ENCODE measurements around the gene PPARD.

The PPARD gene

GRCh38 chr6:35370124-35370741, 27.9 kb downstream of the PPARD start:
- H3K27ac Mint-ChIP-seq, result peak overlapping the region; percentile 83
- H3K27me3 Mint-ChIP-seq, result no peaks in the 10 kb centered on the region
- H3K9me3 Mint-ChIP-seq, result no peaks in the 10 kb centered on the region
- peak overlapping the region; percentile 55 for H3K4me3 Mint-ChIP-seq
- intact Hi-C loops (cut with micrococcal nuclease), result loop anchor here (2.0 kb wide), 1 partner anchor 27 kb away; the partner anchor contains the start of gene PPARD
- peaks cover 50% of the 10 kb centered on the region for H3K36me3 Mint-ChIP-seq (ENCODE audit: low read depth)
- peaks cover 89% of the 10 kb centered on the region for H3K4me1 Mint-ChIP-seq (ENCODE audit: low read depth)

GRCh38 chr6:35370785-35371493, 28.6 kb downstream of the PPARD start:
- no peaks in the 10 kb centered on the region for H3K9me3 Mint-ChIP-seq
- H3K4me1 Mint-ChIP-seq (ENCODE audit: low read depth), result peaks cover 89% of the 10 kb centered on the region
- H3K27me3 Mint-ChIP-seq, result no peaks in the 10 kb centered on the region
- H3K4me3 Mint-ChIP-seq, result peak overlapping the region; percentile 44
- H3K27ac Mint-ChIP-seq, result peak overlapping the region; percentile 83
- intact Hi-C loops (cut with micrococcal nuclease), result loop anchor here (2.0 kb wide), 1 partner anchor 28 kb away; the partner anchor contains the start of gene PPARD
- peaks cover 47% of the 10 kb centered on the region for H3K36me3 Mint-ChIP-seq (ENCODE audit: low read depth)

- Mint-ChIP-seq H3K4me1 (ENCODE audit: low read depth) (peaks cover 89% of the 10 kb centered on the region), H3K9me3 (no peaks in the 10 kb centered on the region), H3K27ac (peak overlapping the region; percentile 83), H3K4me3 (peak overlapping the region; percentile 44), H3K27me3 (no peaks in the 10 kb centered on the region), H3K36me3 (ENCODE audit: low read depth) (peaks cover 41% of the 10 kb centered on the region)
- intact Hi-C loops (cut with micrococcal nuclease), result loop anchor here (2.0 kb wide), 1 partner anchor 29 kb away; the partner anchor contains the start of gene PPARD
Observed at GRCh38 chr6:35371494-35372262, 29.3 kb downstream of the PPARD start.

- H3K4me1 Mint-ChIP-seq (ENCODE audit: low read depth), result peaks cover 89% of the 10 kb centered on the region
- no peak overlapping the region for H3K27ac Mint-ChIP-seq
- H3K27me3 Mint-ChIP-seq, result no peaks in the 10 kb centered on the region
- intact Hi-C loops (cut with micrococcal nuclease), result no loop called here
- no peaks in the 10 kb centered on the region for H3K9me3 Mint-ChIP-seq
- no peak overlapping the region for H3K4me3 Mint-ChIP-seq
- H3K36me3 Mint-ChIP-seq (ENCODE audit: low read depth), result peaks cover 35% of the 10 kb centered on the region
Observed at GRCh38 chr6:35372633-35373032, 30.3 kb downstream of the PPARD start.

GRCh38 chr6:35376281-35376680, 33.9 kb downstream of the PPARD start:
- intact Hi-C loops (cut with micrococcal nuclease), result no loop called here
- H3K27me3 Mint-ChIP-seq, result peaks cover 1% of the 10 kb centered on the region
- H3K9me3 Mint-ChIP-seq, result peaks cover 8% of the 10 kb centered on the region
- peaks cover 61% of the 10 kb centered on the region for H3K36me3 Mint-ChIP-seq (ENCODE audit: low read depth)
- H3K27ac Mint-ChIP-seq, result peak overlapping the region; percentile 69
- H3K4me1 Mint-ChIP-seq (ENCODE audit: low read depth), result peaks cover 83% of the 10 kb centered on the region
- no peak overlapping the region for H3K4me3 Mint-ChIP-seq

- Mint-ChIP-seq H3K9me3 (peaks cover 8% of the 10 kb centered on the region), H3K27me3 (peaks cover 1% of the 10 kb centered on the region), H3K36me3 (ENCODE audit: low read depth) (peaks cover 68% of the 10 kb centered on the region), H3K27ac (no peak overlapping the region), H3K4me3 (no peak overlapping the region), H3K4me1 (ENCODE audit: low read depth) (peaks cover 82% of the 10 kb centered on the region)
- intact Hi-C loops (cut with micrococcal nuclease), result no loop called here
Observed at GRCh38 chr6:35377002-35377401, 34.6 kb downstream of the PPARD start.

- H3K4me3 Mint-ChIP-seq, result no peak overlapping the region
- peaks cover 8% of the 10 kb centered on the region for H3K9me3 Mint-ChIP-seq
- peaks cover 75% of the 10 kb centered on the region for H3K4me1 Mint-ChIP-seq (ENCODE audit: low read depth)
- H3K27me3 Mint-ChIP-seq, result peaks cover 1% of the 10 kb centered on the region
- no peak overlapping the region for H3K27ac Mint-ChIP-seq
- peaks cover 75% of the 10 kb centered on the region for H3K36me3 Mint-ChIP-seq (ENCODE audit: low read depth)
- intact Hi-C loops (cut with micrococcal nuclease), result no loop called here
Observed at GRCh38 chr6:35378261-35378660, 35.9 kb downstream of the PPARD start.

GRCh38 chr6:35381132-35381531, 38.8 kb downstream of the PPARD start:
- peaks cover 57% of the 10 kb centered on the region for H3K4me1 Mint-ChIP-seq (ENCODE audit: low read depth)
- intact Hi-C loops (cut with micrococcal nuclease), result no loop called here
- H3K27ac Mint-ChIP-seq, result peak overlapping the region; percentile 28

GRCh38 chr6:35382015-35382414, 39.7 kb downstream of the PPARD start:
- peaks cover 52% of the 10 kb centered on the region for H3K4me1 Mint-ChIP-seq (ENCODE audit: low read depth)
- peaks cover 64% of the 10 kb centered on the region for H3K36me3 Mint-ChIP-seq (ENCODE audit: low read depth)

More at GRCh38 chr6:35381132-35381531, 38.8 kb downstream of the PPARD start:
- Mint-ChIP-seq H3K9me3 (peaks cover 8% of the 10 kb centered on the region), H3K36me3 (ENCODE audit: low read depth) (peaks cover 60% of the 10 kb centered on the region), H3K27me3 (peaks cover 1% of the 10 kb centered on the region), H3K4me3 (no peak overlapping the region)

GRCh38 chr6:35385457-35386202, 43.3 kb downstream of the PPARD start:
- no peak overlapping the region for H3K4me3 Mint-ChIP-seq
- H3K27ac Mint-ChIP-seq, result no peak overlapping the region
- peaks cover 1% of the 10 kb centered on the region for H3K27me3 Mint-ChIP-seq
- peaks cover 52% of the 10 kb centered on the region for H3K4me1 Mint-ChIP-seq (ENCODE audit: low read depth)
- H3K36me3 Mint-ChIP-seq (ENCODE audit: low read depth), result peaks cover 55% of the 10 kb centered on the region
- intact Hi-C loops (cut with micrococcal nuclease), result no loop called here
- no peaks in the 10 kb centered on the region for H3K9me3 Mint-ChIP-seq

More at GRCh38 chr6:35382015-35382414, 39.7 kb downstream of the PPARD start:
- no peak overlapping the region for H3K27ac Mint-ChIP-seq
- no peak overlapping the region for H3K4me3 Mint-ChIP-seq
- H3K27me3 Mint-ChIP-seq, result peaks cover 1% of the 10 kb centered on the region
- peaks cover 8% of the 10 kb centered on the region for H3K9me3 Mint-ChIP-seq
- intact Hi-C loops (cut with micrococcal nuclease), result no loop called here

- intact Hi-C loops (cut with micrococcal nuclease), result no loop called here
- no peak overlapping the region for H3K27ac Mint-ChIP-seq
- H3K9me3 Mint-ChIP-seq, result no peaks in the 10 kb centered on the region
- no peak overlapping the region for H3K4me3 Mint-ChIP-seq
- H3K36me3 Mint-ChIP-seq (ENCODE audit: low read depth), result peaks cover 42% of the 10 kb centered on the region
- peaks cover 43% of the 10 kb centered on the region for H3K4me1 Mint-ChIP-seq (ENCODE audit: low read depth)
- H3K27me3 Mint-ChIP-seq, result no peaks in the 10 kb centered on the region
Observed at GRCh38 chr6:35386989-35387388, 44.6 kb downstream of the PPARD start.

GRCh38 chr6:35388030-35388429, 45.7 kb downstream of the PPARD start:
- Mint-ChIP-seq H3K9me3 (no peaks in the 10 kb centered on the region), H3K27me3 (no peaks in the 10 kb centered on the region), H3K4me3 (no peak overlapping the region), H3K4me1 (ENCODE audit: low read depth) (peaks cover 54% of the 10 kb centered on the region), H3K36me3 (ENCODE audit: low read depth) (peaks cover 42% of the 10 kb centered on the region), H3K27ac (no peak overlapping the region)
- intact Hi-C loops (cut with micrococcal nuclease), result no loop called here

GRCh38 chr6:35388772-35389352, 46.5 kb downstream of the PPARD start:
- no peak overlapping the region for H3K4me3 Mint-ChIP-seq
- H3K4me1 Mint-ChIP-seq (ENCODE audit: low read depth), result peaks cover 62% of the 10 kb centered on the region
- peaks cover 39% of the 10 kb centered on the region for H3K36me3 Mint-ChIP-seq (ENCODE audit: low read depth)
- intact Hi-C loops (cut with micrococcal nuclease), result no loop called here
- peak overlapping the region; percentile 2 for H3K27ac Mint-ChIP-seq
- no peaks in the 10 kb centered on the region for H3K27me3 Mint-ChIP-seq
- no peaks in the 10 kb centered on the region for H3K9me3 Mint-ChIP-seq

Data from dendritic cell treated with granulocyte-macrophage colony-stimulating factor and Interleukin-4, amounts not matched to agents 40 ng/mL and 50 ng/mL, for 4 days (primary cell).